T-helper 1 cell treated with Interleukin-12 subunit alpha and Interleukin-12 subunit beta and Interleukin-4 antibody, amounts not matched to agents 30 ng/mL and 1 ng/mL, for 36 hours (primary cell): ENCODE measurements around the gene ZBTB43. TPM values are rescaled to one million over a fixed set of nuclear protein-coding genes. Genes with fewer than 3 reads are reported as not detected.

Source experiments
- intact Hi-C: fragments of 100-400 bp; cut with micrococcal nuclease; formaldehyde crosslinking; loops from one replicate; pipeline ENCODE4 v1.15.1; 2024
- total RNA-seq: library from RNA; stranded (reverse); gene quantifications from 2 replicates; pipeline ENCODE4 v1.2.3, GENCODE V29; 2022

Gene ZBTB43
- total RNA-seq, 1 donor from 2014 or later, result 23.6 TPM

DNA sequence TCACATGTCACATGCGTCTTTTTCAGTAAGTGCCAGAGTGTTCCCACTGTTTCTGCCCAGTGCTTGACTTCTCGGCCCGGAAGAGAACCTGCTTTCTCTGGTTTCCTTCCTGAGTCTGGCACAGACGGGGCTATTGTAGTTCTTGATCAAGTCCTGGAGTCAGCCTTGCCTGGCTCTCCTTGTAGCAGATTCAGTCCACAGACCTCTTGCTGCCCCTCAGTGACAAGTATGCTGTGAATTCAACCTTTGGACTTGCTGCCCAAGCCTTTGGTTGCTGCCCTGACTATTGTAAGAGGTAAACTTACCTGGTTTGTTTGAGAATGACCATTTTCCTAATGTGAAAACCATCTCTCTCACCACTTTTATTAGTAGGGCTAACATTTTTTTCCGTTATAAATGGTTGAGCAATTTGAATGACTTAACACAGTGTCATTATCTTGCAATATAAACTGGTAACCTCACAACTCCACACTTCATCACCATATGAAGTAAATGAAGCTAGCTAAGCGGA, 80.3 kb downstream of the ZBTB43 start:
- intact Hi-C loops, result no loop called here

DNA sequence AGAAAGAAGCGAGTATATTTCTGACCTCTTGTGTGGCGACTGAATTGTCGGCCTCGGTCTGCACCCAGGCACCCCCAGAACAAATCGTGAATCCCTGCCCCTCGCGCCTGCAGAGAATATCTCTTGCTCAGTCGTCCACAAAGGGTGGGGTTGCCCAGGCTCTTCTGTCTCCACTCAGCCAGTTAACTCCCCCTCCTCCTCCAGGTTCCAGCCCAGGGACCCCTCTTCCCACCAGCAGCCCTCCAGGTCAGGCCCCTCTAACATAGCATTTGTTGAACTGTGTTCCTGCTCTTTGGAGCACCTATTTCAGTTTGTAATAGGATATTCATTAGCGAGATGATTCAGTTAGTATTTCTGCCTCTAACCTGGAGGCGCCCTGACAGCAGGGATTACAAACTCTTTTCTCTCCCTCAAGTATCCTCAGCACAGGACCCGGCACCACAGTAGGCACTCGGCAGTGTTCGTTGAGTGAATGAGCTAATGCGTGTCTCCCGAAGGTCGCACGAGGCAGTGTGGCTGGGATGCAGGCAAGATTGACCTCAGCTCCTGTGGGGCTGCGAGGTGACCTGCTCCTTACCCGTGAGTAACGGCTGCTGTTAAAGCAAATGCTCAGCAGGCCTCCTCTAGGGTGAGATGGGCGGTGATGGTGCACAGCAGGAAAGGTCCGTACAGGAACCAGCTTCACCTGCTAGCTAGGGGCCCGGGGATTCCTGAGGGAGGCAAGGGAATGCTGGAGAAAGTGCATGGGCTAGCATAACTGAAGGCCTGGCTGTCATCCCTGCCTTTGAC, 81.4 kb downstream of the ZBTB43 start:
- intact Hi-C loops, result no loop called here

DNA sequence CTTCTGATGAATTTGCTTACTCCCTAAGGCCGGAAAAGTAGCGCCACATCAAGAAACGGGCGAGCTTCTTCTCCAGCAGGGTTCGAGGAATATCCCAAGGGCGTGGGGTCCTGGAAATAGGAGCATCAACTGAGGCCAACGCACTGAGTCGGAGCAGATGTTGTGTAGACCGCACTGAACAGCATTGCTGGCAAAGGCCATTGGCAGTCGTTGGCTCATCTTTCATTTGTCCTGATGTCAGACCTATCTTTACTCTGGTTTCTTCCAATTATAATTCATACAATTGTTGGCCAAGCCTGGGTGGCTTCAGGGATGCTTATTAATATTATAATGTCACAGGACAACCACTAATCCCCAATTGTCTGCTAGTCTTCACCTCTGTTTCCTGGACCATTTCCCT, 82.1 kb downstream of the ZBTB43 start:
- intact Hi-C loops, result no loop called here

Other genes with a start within 250 kb of the ZBTB43 start
- not detected in 2 replicates for gene LMX1B, start 191.1 kb upstream of the ZBTB43 start, total RNA-seq
- 9.4 and 9.7 TPM in 2 replicates for gene ZBTB34, start 55.6 kb downstream of the ZBTB43 start, total RNA-seq
- 3.3 and 3.8 TPM in 2 replicates for gene RALGPS1, start 109.7 kb downstream of the ZBTB43 start, total RNA-seq